ENCODE measurements around the gene MAU2. TPM values are rescaled to one million over a fixed set of nuclear protein-coding genes. Genes with fewer than 3 reads are reported as not detected.
"Not testable (repeated sequence)": the region's sequence is repeated elsewhere in the genome, so short reads cannot be mapped to it uniquely, and the experiment has no call there.

Gene MAU2
- total RNA-seq, 2 experiments from 2014 or later = 68.8 to 76.9 TPM

DNA sequence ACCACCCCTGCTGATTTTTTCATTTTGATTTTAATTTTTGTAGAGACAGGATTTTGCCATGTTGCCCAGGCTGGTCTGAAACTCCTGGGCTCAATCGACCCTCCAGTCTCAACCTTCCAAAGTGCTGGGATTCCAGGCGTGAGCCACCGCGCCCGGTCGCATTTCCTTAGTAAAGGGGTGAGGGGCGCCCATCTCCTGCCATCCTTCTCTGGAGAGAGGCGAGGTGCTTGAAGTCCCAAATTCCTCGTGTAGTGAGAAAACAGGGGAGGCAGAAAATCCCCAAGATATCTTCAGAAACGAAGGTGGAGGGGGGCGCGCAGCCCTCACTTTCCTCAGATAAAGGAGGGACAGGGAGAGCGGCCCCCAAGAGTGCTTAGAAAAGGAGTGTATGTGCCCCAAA is 63.9 kb downstream of the MAU2 start:
- H3K36me3 Mint-ChIP-seq (ENCODE audit: low read depth) = peaks cover 14% of the 10 kb centered on the region
- H3K9me3 Mint-ChIP-seq = no peaks in the 10 kb centered on the region
- H3K4me1 Mint-ChIP-seq = peaks cover 40% of the 10 kb centered on the region
- H3K27ac Mint-ChIP-seq = no peak overlapping the region
- no peaks in the 10 kb centered on the region for H3K27me3 Mint-ChIP-seq
- peak overlapping the region; percentile 87 for H3K4me3 Mint-ChIP-seq
- CTCF ChIA-PET = interaction anchor here (1.4 kb wide), 2 partner anchors 21 to 22 kb away, joined by 4 to 5 read pairs; partner anchors contain the start of gene GATAD2A
- no peak for DNase-seq
- POLR2A ChIA-PET = interaction anchor here (1.2 to 2.3 kb wide), 5 partner anchors 8 to 106 kb away, joined by 3 to 15 read pairs (median 9); partner anchors contain the start of gene GATAD2A

DNA sequence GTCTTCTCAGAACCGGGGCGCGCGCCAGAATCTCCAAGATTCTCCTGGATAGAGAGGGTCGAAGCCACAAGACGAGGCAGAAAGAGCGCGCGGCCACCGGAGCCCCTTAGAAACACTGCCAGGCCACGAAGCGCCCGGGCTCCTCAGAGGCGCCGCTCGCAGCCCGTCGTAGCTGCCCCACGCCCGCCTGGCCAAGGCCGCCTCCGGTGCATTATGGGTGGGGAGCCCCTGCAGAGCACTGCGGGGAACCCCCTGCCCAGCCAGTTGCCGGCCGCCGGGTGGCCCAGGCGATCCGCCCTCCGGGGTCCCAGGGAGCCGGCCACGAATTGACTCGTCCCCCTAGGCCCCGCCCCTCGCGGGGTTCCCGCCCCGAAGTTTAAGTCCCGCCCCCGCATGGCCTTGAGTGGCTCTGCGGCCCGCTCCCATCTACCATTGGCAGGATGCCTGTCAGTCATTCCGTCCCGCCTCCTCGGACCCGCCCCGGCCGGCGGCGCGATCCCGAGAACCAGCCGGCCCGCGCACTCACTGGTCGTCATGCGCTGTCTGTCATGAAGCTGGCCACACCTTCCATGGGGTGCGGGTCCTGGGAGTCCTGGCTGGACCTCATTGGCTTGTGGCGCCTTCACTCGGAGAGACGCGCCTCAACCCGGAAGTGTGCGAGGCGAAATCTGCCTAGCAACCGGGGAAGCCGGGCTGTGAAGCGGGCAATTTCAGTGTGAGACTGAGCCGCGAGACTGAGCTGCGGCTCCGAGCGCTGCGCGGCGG is 64.7 kb downstream of the MAU2 start:
- Mint-ChIP-seq H3K9me3 (no peaks in the 10 kb centered on the region), H3K27me3 (no peaks in the 10 kb centered on the region), H3K4me1 (peaks cover 46% of the 10 kb centered on the region), H3K4me3 (peak overlapping the region; percentile 87), H3K36me3 (ENCODE audit: low read depth) (peaks cover 14% of the 10 kb centered on the region), H3K27ac (peak overlapping the region; percentile 91)
- CTCF ChIA-PET = interaction anchor here (0.7 to 1.4 kb wide), 5 partner anchors 20 to 107 kb away, joined by 3 to 9 read pairs (median 5); partner anchors contain the start of gene GATAD2A
- POLR2A ChIA-PET = interaction anchor here (0.8 to 2.3 kb wide), 14 partner anchors 9 to 279 kb away, joined by 3 to 15 read pairs (median 4); partner anchors contain the start of genes GATAD2A and NDUFA13
- peak; percentile 100 for DNase-seq

DNA sequence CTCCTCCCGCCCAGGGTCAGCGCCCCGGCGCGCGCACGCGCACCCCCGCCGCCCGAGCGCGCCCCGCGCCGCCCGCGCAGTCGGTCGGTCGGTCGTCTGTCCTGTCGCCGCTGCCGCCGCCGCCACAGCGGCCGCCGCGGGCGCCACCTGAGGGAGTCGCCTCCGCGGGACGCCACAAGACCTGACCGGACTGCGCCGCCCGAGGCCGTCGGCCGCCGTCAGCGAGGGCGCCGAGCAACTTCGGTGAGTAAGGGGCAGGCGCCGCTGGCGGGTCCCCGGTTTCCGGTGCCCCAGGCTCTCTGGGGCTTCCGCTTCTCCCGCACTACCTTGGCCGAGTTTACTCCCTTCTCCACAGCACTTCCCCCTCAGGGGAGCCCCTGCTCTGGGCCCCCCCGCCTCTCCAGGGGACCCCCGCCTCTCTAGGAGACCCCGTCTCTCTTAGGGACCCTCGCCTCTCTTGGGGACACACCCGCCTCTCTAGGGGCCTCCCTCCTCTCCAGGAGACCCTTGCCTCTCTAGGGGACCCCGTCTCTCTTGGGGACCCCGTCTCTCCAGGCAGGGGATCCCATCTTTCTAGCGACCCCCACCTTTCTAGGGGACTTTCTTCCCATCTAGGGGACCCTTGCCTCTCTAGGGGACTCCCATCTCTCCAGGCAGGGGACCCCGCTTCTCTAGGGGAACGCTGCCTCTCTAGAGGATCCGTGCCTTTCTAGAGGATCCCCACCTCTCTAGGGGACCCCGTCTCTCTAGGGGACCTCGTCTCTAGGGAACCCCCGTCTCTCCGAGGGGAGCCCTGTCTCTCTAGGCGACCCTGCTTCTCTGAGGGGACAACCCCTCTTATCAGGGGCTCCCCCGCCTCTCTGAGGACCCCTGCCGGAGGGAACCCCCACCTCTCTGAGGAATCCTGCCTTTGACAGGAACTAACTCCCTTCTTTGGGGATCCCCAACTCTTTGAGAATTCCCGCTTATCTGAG is 65.6 kb downstream of the MAU2 start:
- no peaks in the 10 kb centered on the region for H3K9me3 Mint-ChIP-seq
- CTCF ChIA-PET = interaction anchor here (1.1 to 1.2 kb wide), 2 partner anchors 21 to 105 kb away, joined by 6 to 9 read pairs; no protein-coding TSS in a partner anchor
- H3K4me1 Mint-ChIP-seq = peaks cover 52% of the 10 kb centered on the region
- H3K36me3 Mint-ChIP-seq (ENCODE audit: low read depth) = peaks cover 14% of the 10 kb centered on the region
- no peaks in the 10 kb centered on the region for H3K27me3 Mint-ChIP-seq
- DNase-seq = peak; percentile 63
- POLR2A ChIA-PET = interaction anchor here (0.8 to 2.3 kb wide), 13 partner anchors 9 to 278 kb away, joined by 3 to 15 read pairs (median 4); partner anchors contain the start of genes GATAD2A and NDUFA13
- peak overlapping the region; percentile 91 for H3K27ac Mint-ChIP-seq
- peak overlapping the region; percentile 87 for H3K4me3 Mint-ChIP-seq

DNA sequence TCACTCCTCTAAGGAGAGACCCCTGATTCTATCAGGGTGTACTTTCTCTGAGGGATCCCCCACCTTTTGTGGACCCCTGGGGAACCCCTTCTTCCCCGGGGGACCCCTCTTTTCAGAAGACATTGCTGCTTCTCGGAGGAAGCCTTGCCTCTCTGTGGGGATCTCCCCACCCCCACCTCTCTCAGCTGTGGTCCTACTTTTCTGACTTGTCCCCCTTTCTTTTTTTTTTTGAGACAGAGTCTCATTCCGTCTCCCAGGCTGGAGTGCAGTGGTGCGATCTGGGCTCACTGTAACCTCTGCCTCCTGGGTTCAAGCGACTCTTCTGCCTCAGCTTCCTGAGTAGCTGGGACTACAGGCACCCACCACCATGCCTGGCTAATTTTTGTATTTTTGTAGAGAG is 66.5 kb downstream of the MAU2 start:
- H3K4me1 Mint-ChIP-seq = peaks cover 58% of the 10 kb centered on the region
- H3K27me3 Mint-ChIP-seq = no peaks in the 10 kb centered on the region
- no peaks in the 10 kb centered on the region for H3K9me3 Mint-ChIP-seq
- CTCF ChIA-PET = interaction anchor here (1.3 kb wide), 1 partner anchor 9 kb away, joined by 3 read pairs; no protein-coding TSS in a partner anchor
- POLR2A ChIA-PET = interaction anchor here (1.0 kb wide), 1 partner anchor 56 kb away, joined by 3 read pairs; no protein-coding TSS in a partner anchor
- peak overlapping the region; percentile 87 for H3K4me3 Mint-ChIP-seq
- no peak for DNase-seq
- H3K36me3 Mint-ChIP-seq (ENCODE audit: low read depth) = peaks cover 14% of the 10 kb centered on the region
- peak overlapping the region; percentile 87 for H3K27ac Mint-ChIP-seq

DNA sequence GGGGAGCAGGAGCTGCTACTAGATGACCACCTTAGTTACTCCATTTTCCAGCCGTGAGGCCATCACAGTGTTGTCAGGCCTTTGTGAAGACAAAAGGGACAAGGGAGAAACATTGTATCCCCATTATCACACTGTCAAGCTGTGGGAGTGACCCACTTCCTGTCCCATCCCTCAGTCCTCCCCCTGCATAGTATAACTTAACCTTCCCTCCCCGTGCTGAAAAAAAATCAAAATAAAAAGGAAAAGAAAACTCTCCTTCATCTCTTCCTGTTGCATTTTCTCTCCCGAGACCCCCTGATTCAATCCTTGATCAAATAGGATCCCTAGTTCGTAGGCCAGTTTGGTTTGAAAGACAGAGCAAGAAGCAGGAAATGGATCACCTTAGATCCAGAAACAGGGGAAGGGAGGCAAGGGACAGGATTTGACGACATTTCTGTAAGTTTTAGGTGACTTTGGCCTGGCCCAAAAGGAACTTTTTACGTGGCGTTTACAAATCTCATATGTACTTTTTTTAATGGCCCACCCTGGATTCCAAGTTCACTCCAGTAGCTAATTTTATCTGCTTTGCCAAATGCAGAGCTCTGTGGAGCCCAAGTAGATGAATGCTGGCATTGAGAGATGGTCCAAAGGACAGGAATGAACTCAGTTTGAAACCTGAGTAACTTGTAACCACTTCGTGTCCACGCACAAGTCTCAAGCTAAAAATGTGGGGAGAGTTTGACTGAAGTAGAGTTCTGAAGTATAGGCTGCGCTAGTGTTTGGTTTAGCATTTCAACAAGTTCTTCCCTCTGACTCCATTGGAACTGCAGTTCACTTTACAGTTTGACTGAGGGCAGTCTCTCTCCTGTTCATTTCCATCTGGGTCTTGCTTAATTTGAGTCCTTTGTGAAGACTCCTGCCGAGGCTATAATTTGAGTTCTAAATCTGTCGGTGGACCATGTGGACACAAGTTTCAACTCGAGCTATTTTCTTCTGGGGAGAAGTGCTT is 68.2 kb downstream of the MAU2 start:
- H3K9me3 Mint-ChIP-seq = no peaks in the 10 kb centered on the region
- peaks cover 14% of the 10 kb centered on the region for H3K36me3 Mint-ChIP-seq (ENCODE audit: low read depth)
- peaks cover 62% of the 10 kb centered on the region for H3K4me1 Mint-ChIP-seq
- CTCF ChIA-PET = interaction anchor here (0.6 to 1.7 kb wide), 4 partner anchors 7 to 164 kb away, joined by 3 to 5 read pairs (median 3); partner anchors contain the start of gene GATAD2A
- H3K27ac Mint-ChIP-seq = peak overlapping the region; percentile 40
- H3K27me3 Mint-ChIP-seq = no peaks in the 10 kb centered on the region
- no peak for DNase-seq
- POLR2A ChIA-PET = interaction anchor here (1.2 to 1.5 kb wide), 3 partner anchors 17 to 71 kb away, joined by 3 to 5 read pairs (median 4); partner anchors contain the start of gene GATAD2A
- H3K4me3 Mint-ChIP-seq = peak overlapping the region; percentile 87

DNA sequence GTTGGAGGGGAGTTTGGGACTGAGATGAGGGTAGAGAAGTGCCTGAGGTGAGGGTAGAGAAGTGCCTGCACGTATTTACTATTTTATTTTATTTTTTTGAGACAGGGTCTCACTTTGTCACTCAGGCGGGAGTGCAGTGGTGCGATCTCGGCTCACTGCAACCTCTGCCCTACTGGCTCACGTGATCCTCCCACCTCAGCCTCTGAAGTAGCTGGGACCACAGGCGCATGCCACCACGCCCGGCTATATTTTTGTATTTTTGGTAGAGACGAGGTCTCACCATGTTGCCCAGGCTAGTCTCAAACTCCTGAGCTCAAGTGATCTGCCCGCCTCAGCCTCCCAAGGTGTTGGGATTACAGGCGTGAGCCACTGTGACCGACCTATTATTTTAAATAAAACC is 69.1 kb downstream of the MAU2 start:
- H3K9me3 Mint-ChIP-seq, H3K27me3 Mint-ChIP-seq, POLR2A ChIA-PET, DNase-seq, H3K4me3 Mint-ChIP-seq, H3K27ac Mint-ChIP-seq: not testable (repeated sequence)
- Mint-ChIP-seq H3K4me1 (peaks cover 66% of the 10 kb centered on the region), H3K36me3 (ENCODE audit: low read depth) (peaks cover 14% of the 10 kb centered on the region)
- CTCF ChIA-PET = interaction anchor here (0.6 to 1.1 kb wide), 2 partner anchors 16 to 165 kb away, joined by 3 read pairs; partner anchors contain the start of gene GATAD2A

DNA sequence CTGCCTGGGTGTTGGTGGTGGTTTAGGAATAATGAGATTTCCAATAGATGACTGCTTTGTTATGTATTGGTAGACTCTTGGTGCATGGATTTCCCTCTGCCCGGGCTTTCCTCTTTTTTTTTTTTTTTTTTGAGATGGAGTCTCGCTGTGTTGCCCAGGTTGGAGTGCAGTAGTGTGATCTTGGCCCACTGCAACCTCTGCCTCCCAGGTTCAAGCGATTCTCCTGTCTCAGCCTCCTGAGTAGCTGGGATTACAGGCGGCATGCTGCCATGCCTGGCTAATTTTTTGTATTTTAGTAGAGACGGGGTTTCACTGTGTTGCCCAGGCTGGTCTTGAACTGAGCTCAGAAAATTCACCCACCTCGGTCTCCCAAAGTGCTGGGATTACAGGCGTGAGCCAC is 73.7 kb downstream of the MAU2 start:
- H3K9me3 Mint-ChIP-seq; H3K36me3 Mint-ChIP-seq (ENCODE audit: low read depth); H3K4me3 Mint-ChIP-seq; H3K27me3 Mint-ChIP-seq; DNase-seq: not testable (repeated sequence)
- ChIA-PET POLR2A (interaction anchor here (1.8 kb wide), 1 partner anchor 11 kb away, joined by 6 read pairs; the partner anchor contains the start of gene GATAD2A), CTCF (interaction anchor here (1.3 to 1.6 kb wide), 3 partner anchors 10 to 96 kb away, joined by 3 to 4 read pairs (median 3); partner anchors contain the start of gene GATAD2A)
- Mint-ChIP-seq H3K4me1 (peaks cover 49% of the 10 kb centered on the region), H3K27ac (peak overlapping the region; percentile 72)

DNA sequence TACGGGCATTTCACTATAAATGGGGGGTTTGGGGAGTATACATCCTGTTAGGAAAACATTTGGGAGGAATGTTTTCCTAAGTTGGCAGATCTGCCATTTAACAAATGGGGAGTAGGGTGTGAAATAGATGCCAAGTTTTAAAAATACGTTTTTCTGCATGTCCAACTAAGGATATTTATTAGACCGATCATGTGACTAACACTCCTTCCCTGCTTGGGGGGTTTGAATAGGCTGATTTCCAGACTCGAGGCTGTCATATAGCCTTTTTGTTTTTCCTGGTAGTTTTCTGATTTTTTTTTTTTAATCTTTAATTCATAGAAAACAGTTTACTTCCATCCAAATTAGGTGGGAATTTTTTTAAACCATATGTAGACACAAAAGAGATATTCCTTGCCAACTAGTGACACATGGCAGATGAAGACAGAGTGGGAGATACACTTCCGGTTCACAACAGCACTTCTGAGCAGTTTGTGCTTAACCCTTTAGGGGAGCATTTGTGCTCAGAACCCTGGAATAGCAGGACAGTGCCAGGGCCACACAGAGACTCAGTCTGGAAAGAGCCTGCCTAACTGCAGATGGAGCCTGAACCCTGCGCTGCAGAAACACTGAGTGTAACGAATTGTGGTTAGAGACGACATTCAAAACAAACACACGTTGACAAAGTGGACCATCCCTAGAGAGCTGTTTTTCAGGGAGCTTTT is 79.3 kb downstream of the MAU2 start:
- Mint-ChIP-seq H3K9me3 (no peaks in the 10 kb centered on the region), H3K4me3 (no peak overlapping the region), H3K36me3 (ENCODE audit: low read depth) (peaks cover 7% of the 10 kb centered on the region), H3K27me3 (no peaks in the 10 kb centered on the region), H3K4me1 (peaks cover 37% of the 10 kb centered on the region), H3K27ac (no peak overlapping the region)
- no peak for DNase-seq
- ChIA-PET CTCF (interaction anchor here (1.2 kb wide), 1 partner anchor 11 kb away, joined by 5 read pairs; no protein-coding TSS in a partner anchor), POLR2A (interaction anchor here (0.9 to 1.7 kb wide), 3 partner anchors 14 to 27 kb away, joined by 3 to 4 read pairs (median 4); no protein-coding TSS in a partner anchor)

DNA sequence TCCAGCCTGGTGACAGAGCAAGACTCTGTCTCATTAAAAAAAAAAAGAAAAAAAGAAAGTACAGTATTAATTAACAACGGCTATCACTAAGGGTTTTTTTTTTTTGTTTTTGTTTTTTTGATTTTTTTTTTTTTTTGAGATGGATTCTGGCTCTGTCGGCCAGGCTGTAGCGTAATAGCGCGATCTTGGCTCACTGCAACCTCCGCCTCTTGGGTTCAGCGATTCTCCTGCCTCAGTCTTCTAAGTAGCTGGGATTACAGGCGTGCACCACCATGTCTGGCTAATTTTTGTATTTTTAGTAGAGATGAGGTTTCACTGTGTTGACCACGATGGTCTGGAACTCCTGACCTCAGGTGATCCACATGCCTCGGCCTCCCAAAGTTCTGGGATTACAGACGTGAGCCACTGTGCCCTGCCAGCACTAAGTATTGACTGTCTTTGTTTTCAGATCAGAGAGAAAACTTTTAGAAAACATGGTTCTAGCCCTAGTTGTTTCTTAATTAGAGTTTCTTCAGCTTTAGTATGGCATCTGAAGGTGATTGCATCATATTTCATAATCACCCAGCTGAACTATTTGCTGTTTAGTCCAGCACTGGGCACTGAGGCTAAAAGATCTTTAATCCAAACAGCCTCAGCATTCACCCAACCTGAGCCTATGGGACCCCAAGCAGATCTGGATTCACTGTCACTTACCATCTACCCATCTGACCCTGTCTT is 82.2 kb downstream of the MAU2 start:
- peaks cover 49% of the 10 kb centered on the region for H3K4me1 Mint-ChIP-seq
- CTCF ChIA-PET = interaction anchor here (0.7 to 1.5 kb wide), 2 partner anchors 90 to 393 kb away, joined by 3 read pairs; no protein-coding TSS in a partner anchor
- DNase-seq = no peak
- H3K27ac Mint-ChIP-seq = no peak overlapping the region
- POLR2A ChIA-PET = no interaction called here
- no peak overlapping the region for H3K4me3 Mint-ChIP-seq
- H3K27me3 Mint-ChIP-seq = no peaks in the 10 kb centered on the region
- H3K9me3 Mint-ChIP-seq = no peaks in the 10 kb centered on the region
- peaks cover 14% of the 10 kb centered on the region for H3K36me3 Mint-ChIP-seq (ENCODE audit: low read depth)

DNA sequence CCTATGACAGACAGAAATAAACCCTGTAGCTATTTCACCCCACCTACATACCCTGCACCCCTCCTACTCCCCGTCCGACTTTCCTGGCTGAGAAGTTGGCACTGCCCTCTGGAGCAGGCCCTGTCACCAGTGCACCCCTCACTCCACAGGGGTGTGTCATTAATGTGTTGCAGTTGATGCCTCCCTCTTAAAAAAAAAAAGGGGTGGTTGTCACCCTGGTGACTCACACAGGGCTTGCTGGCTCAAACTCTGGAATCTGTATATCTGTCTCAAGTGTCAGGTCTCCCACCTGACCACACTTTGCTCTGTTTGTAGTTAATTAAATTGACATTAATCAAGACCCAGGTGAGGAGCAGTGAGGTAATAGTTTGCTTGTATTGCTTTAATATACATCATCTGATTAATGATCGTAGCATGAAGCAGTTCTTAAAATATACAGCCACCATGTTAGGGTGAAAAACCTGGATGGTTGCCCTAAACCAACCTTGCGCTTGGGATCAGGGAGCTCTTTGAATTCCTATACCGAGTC is 82.8 kb downstream of the MAU2 start:
- ChIA-PET CTCF (interaction anchor here (1.5 to 5.5 kb wide), 2 partner anchors 38 to 89 kb away, joined by 3 to 33 read pairs; no protein-coding TSS in a partner anchor), POLR2A (interaction anchor here (4.6 kb wide), 1 partner anchor 87 kb away, joined by 50 read pairs; no protein-coding TSS in a partner anchor)
- Mint-ChIP-seq H3K27ac (no peak overlapping the region), H3K4me3 (no peak overlapping the region), H3K36me3 (ENCODE audit: low read depth) (peaks cover 15% of the 10 kb centered on the region), H3K4me1 (peaks cover 55% of the 10 kb centered on the region), H3K27me3 (no peaks in the 10 kb centered on the region), H3K9me3 (no peaks in the 10 kb centered on the region)
- no peak for DNase-seq

Data from activated CD4-positive, alpha-beta memory T cell treated with anti-CD3 and anti-CD28 coated beads, Interleukin-2, amount 10 ng/mL, durations not matched to agents 7 days and 5 days (primary cell).